GM21528 (cell line): ENCODE measurements around the gene TRAM2.

ENCODE experiments used
- ATAC-seq: cut with Tn5 transposase; IDR thresholded peaks from one replicate; pipeline ENCODE4 v1.9.1; 2021; ENCODE audit warnings: mild to moderate bottlenecking, moderate library complexity; ENCODE audit not compliant: unreplicated experiment, low FRiP score

TRAM2 gene

DNA sequence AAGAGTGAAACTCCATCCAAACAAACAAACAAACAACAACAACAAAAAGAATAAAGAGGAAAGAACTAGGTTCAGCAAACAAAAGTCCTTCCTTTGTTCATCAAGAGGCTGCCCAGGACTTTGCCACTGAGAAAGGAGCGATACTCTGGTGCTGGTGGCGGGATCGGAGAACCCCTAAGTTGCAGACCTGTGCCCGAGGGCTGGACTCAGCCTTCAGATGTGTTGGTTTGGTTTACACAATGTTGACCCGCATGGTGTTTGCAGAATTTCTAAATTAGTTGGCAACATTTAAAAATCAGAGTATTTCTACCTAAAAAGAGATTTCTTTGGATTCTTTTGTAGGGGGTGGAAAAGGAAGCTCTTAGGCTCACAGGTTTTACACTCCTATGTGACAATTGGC, 42.5 kb downstream of the TRAM2 start:
- no peak for ATAC-seq

DNA sequence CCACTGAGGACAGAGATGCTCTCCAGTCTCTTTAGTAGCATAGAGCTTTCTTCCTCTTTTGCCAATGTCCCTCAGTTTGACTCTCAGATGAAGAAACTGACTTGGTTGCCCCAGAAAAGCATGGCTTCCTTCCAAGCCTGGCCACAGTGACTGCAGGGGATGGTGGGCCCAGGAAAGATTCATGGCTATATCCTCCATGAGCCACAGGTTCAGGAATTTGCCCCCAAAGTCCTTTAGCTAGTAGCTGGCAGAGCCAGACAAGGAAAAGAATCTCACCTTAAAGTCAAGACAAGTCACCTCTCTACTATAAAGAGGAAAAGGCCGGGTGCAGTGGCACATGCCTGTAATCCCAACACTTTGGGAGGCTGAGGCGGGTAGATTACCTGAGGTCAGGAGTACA, 43.4 kb downstream of the TRAM2 start:
- no peak for ATAC-seq

DNA sequence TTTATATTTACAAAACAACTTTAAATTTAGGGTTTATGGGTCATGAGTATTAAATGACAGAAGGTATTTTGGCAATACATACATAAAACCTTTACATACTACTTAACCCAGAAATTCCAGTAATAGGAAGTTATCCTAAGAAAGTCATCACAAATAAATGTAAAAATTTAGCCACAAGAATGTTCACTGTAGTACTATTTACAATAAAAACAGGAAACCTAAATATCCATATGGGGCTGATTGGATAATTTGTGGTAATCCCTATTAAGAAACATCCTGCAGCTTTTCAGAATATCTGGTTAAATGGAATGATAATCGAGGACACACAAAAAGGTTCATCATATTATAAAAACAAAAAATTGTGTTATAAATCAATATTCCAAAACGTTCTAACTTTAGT, 44.4 kb downstream of the TRAM2 start:
- ATAC-seq: no peak

DNA sequence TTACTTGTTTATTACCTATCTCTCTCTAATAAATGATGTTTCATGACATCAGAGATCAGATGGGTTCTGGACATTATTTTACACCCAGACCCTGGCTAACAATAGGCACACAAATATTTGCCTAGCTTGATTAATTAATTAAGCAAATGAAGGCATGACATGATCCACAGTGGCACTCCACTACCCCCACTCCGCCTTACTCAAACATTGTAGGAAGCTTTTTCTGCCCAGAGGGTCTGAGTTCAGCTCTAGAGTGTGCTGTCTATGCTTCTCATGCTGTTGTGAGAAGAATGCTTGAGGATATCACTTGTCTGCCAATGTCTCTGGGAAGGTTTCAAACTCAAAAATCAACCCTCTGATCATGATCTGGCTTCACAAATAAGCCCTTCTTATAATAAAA, 45.0 kb downstream of the TRAM2 start:
- no peak for ATAC-seq

DNA sequence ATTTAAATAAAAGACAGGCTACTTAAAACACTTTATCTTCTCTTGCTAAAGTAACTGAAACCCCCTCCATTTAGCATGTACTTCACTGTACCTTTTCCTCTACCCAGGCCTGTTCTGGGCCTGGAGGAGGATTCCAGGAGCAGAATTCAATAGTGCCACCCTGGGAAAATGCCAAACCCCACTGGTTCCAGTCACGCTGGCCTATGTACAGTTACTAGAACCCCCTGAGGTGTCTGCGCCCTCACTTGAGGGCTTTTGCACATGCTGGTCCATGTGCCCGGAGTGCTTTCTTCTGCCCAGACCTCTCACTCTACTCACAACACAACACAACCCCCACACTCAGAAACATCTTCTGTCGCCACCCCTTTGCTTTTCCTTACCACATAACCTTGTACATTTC, 45.5 kb downstream of the TRAM2 start:
- ATAC-seq: no peak

DNA sequence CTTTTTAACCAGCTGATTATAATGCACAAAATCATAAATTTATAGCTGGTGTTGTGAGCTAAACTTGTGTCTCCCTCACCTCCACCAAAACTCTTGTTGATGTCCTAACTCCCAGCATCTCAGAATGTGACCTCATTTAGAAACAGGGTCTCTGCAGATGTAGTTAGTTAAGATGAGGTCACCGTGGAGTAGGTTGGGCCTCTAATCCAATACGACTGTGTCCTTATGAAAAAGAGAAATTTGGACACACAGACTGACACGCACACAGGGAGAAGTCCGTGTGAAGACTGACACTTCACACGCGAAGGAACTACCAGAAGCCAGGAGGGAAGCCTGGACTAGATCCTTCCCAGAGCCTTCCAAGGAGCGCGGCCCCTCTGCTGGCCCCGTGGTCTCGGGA, 46.5 kb downstream of the TRAM2 start:
- no peak for ATAC-seq

DNA sequence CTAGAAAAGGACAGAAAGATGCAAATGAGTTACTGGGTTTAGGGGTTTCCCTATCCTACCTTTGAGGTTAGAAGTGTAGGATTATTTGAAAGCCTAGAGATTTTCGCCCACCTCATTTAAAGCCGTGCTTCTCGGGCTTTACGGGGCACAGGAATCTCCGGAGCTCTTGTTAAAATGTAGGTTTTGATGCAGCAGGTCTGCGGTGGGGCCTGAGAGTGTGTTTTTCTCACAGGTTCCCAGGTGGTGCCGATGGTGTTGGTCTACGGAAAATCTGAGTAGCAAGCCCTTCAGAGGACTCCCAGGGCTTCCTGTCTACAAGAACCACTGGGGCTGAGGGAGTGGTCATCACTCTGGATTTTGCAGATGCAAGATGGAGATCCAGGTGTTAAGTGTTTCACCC, 47.5 kb downstream of the TRAM2 start:
- ATAC-seq: no peak

DNA sequence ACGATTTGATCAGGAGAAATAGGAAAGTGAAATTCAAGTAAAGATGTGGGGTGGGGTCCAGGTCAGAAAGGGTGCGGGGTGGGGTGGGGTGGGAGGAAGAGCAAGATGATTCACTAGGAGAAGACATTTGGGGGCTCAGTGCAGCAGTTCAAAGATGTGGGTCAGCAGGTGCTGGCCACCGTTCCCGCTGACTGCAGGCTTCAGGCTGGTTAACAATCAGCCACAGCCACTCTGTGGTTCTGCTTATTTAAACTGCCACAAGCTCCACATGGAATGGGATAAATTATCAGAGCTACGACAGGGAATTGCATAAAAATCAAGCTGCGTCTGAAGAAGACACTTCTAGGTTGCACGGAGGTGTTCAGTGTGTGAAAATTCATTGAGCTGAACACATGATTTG, 49.4 kb downstream of the TRAM2 start:
- ATAC-seq: no peak

DNA sequence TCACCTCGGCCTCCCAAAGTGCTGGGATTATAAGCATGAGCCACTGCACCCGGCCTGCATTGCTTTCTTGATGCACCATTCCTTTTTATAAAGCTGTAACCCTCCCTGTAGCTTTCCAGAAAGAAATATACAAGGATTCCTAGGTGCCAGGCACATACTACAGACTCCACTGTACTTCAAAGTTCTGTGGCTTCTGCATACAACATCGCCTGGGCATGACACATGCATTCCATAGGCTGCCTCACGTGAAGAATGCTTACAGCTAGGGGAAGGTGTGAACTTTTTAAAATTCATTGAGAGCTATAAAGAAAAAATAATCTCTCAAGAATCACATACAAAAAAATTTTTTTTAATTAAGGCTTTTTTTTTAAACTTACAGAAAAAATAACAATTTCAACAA, 50.2 kb downstream of the TRAM2 start:
- ATAC-seq: no peak

DNA sequence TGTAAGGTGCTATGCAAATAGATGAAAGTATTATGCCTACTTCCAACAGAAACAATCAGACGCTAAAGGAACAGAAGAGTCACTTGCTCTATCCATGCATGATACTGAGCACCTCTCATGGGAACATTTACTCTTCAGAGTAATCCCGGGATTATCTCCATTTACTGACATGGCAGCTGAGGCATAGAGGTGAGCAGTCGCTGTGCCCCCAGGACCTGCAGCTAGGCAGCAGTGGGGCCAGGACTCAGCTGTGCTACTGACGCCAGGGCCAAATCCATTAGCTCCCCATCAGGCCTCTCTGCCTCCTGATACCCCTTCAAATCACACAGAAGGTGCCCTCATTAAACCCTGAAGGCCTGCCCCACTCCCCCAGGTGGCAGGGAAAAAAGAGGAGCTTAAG, 51.9 kb downstream of the TRAM2 start:
- no peak for ATAC-seq

DNA sequence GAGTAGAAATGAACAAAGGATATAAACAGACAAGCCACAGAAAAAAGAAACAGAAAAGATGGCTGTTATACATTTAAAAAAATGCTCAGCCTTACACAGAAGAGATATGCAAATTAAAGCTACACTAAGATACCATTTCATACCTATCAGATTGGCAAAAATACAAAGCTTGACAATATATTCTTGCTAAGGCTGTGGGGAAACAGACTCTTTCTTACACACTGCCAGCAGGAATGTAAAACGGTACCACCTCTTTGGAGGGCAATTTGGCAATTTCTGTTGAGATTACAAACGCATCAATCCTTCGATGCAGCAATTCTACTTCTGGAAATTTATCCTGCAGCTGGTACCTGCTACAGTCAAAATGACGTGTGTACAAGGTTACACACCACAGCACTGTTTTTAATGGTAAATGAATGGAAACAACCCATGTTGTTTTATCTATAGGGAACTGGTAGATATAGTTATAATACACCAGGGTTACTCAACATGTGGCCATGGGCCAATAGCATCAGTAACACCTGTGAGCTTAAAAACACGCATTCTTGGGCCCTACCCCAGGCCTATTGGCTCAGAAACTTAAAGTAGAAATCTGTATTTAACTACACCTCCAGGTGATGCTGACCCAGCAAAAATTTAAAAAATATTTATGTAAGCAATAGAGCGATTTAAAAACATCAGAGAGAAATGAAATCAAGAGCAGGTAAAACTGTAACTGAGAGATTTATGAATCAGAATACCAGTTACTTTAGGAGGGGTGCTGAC, 53.3 kb downstream of the TRAM2 start:
- no peak for ATAC-seq

DNA sequence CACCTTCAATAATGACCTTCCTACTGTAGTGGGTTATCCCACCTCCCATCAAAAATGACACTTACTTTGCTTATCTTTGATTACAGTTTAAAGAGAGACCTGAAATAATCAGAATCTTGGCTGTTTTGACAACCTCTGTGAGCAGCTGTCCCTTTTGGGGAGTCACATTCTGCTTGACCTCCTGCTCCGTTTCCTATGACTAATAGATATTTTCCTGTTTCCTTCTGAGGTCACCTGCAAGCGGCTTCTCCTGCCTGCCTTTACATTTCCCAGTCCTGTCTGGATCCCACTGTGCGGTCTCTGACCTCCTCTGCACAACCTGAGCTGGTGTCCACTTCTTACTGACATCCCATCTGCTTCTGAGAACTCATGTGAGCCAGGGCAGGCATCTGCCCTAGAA, 54.2 kb downstream of the TRAM2 start:
- ATAC-seq: no peak

DNA sequence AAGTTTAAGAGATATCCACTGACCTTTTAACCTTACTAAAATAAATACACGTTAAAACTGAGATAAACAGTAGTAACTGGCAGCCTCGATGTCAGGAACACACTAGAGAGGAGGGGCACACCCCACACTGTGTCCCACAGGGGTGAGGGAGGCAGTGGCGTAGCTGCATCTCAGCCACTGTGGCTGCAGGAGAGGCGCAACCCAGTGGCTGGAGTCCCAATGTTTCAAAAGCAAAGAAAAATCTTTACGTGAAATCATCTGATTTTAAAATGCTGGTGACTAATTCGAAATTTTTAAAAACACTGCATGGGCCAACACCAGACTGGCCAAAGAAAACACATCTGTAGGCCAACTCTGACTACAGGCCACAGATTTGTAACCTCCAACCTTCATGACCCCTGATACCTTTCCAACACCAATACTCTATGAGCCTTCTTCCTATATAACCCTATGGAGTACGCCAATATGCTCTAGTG, 54.7 kb downstream of the TRAM2 start:
- ATAC-seq: no peak

DNA sequence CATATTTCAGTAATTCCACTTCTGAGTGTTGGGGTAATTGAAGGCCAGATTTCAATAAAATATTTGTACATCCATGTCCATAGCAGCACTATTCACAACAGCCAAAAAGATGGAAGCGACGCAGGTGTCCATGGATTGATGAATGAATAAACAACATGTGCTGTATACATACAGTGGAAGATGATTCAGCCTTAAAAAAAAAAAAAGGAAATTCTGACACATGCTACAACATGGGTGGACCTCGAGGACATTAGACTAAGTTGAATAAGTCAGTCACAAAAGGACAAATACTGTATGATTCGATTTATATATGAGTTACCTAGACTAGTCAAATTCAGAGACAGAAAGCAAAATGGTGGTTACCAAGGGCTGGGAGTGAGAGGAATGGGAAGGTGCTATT, 57.2 kb downstream of the TRAM2 start:
- ATAC-seq: no peak

DNA sequence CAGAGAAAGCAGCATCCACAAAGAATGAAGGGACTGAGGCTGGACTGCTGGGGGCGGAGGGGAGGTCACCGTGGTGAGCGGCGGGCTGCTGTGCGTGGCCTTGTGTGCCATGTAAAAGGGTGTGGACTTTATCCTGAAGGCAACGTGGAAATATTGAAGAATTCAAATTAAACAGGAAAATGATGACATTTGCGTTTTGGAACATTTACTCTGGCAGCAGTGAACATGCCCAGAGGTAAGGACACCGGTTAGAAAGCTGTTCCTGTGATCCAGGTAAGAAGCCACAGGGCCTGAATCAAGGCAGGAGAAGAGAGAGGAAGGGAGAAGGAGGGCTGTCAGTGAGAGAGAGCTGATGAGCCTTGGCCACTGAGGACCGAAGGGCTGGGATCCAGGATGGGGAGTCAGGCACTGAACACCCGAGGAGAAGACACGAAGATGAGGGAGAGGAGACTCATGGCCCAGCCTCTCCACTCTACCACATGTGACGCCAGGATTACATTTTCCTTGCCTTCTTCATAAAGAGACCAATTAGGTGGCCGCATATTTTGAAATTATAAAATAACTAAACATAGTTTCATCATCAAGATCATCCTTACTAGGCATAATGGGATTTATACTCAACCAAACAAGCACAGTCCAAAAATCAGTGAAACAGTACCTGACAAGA, 58.4 kb downstream of the TRAM2 start:
- ATAC-seq: no peak

DNA sequence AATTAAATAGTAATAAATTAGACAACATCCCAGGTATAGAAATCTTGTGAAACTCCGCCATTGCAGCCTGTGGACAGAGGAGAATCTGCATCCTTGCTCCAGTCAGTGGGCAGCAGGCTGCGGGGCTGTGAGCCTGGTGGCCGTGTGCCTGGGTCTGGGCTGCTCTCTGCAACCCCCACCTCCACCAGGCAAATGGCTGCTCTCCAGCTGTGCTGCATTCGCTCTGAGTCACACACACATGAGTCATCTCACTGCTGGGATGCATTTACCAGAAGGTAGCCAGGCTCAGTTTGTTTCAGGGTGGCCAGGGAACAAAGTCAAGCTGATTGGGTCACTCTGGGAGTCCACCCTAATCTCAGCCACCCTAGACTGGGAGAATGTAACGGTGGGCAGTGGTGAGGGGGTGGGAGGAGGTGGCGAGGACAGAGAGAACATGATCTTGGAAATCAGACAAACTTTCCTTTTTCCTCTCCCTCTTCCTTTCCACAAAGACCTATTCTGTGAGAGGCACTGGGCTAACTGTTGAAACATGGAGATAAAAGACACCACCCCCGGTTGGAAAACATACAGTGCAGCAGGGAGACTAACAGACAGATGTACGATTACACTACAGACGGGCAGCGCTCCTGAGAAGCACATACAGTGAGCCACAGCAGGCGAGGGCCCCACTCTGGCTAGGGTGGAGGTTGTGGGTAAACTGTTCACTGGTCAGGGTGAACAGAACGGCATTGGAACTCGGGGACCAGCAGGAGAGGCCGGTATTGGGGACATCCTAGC, 59.2 kb downstream of the TRAM2 start:
- ATAC-seq: no peak

DNA sequence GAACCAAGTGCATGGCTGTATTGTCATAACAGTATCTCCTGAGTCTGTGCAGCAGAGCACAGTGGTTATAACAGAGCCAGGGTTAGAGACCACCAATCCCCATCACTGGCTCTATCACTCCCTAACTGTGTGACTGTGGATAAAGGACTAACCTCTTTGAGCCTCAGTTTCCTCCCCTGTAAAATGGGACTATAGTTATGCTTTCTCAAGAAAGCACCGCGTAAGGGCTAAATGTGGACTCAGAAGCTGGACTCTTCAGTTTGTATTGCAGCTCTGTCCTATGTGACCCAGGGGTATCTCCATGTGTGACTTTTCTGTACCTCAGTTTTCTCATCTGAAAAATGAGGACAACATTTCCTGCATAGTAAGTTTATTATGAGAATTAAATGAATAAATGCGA, 59.9 kb downstream of the TRAM2 start:
- ATAC-seq: no peak

DNA sequence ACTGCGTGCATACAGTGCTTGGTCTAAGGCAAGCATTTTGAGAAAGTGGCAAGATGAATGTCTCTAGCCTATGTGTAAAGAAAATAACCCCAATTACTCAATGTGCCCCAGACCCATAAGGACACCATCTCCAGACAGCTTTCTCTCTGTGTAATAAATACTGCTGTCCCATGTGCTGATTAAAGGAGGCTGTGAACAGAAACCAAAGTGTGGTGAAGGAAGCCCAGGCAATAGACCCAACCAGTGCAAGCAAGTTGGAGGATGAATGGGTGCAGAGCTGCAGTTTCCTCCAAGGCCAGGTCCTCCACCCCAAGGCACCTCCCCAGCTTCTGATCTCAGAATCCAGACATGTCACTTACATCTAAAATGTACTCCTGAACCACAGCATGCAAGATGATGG, 60.6 kb downstream of the TRAM2 start:
- no peak for ATAC-seq

DNA sequence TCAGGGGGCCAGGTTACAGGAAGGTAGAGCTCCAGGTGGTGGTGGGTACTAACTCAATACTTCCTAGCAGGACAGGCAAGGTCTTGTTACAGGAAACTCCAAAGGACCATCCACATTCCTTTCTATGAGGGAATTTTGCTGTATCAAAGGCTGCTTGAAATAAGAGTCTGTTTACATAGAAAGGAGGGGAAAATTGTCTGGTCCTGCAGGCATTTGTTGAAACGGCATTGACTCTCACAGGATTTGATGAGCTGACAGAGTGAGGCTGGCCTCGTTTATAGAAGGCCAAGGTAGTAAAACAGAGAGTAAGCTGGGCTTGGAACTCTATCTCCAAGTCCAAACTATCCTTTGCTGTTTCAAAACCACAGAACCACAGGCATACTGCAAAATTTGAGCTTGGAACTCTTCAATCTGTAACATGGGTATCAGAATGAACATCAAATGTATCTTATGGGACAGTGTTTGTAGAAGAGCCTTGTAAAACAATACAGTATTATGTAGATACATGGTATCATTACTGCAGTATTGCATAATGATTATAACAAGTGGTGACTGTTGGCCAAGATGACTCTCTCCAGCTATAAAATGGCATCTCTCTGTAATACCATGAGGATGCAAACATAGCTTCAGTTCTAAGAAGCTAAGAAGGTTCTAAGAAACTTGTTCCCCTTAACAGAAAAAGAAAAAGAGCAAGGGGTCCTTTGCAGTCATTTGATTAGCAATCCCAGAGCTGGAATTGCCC, 61.5 kb downstream of the TRAM2 start:
- no peak for ATAC-seq

DNA sequence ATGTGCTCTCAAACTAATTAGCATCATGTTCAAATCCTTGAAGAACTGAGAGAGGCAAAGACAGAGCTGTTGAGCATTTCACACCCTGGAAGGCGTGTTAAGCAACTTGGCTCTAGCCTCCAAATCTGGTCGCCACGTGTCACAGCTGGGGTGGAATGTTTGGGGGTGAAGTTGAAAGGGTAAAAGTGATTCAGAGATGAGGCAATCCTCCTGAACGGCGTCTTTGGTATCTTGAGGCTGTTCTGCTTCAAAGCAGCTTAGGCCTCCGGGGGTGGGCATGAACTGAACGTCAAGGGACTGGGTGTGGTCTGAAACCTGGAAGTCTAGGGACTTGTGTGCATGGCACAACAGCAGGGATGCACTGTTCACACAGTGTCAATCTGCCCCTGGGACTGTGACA, 62.3 kb downstream of the TRAM2 start:
- no peak for ATAC-seq

DNA sequence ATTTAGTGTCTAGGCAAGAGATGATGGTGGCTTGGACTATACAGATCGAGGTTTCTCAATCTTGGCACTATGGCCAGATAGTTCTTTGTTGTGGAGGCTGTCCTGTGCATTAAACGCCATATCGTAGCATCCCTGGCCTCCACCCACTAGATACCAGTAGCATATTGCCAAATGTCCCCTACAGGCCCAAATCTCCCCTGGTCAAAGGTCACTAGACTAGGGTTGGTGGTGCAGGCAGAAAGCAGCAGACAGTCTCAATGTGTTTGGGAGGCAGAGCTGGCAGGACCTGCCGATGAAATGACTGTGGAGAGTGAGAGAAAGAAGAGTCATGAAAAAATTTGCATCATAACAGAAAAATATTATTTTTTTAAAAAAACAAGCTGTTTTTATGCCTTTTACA, 63.0 kb downstream of the TRAM2 start:
- no peak for ATAC-seq
